Hepatocyte (in vitro differentiated cells): Measurements from ENCODE around the gene PTPRN2.

Experiments used
- EZH2 ChIP-seq: fragments of 200-600 bp; sonication (generic); IDR thresholded peaks from 2 replicates; pipeline ENCODE4 v1.6.1; 2016; ENCODE audit warnings: antibody characterized with exemption, mild to moderate bottlenecking, borderline replicate concordance
- EZH2phosphoT487 ChIP-seq: fragments of 200-600 bp; sonication (generic); IDR thresholded peaks from one replicate; pipeline ENCODE4 v1.6.1; 2018; ENCODE audit warnings: antibody characterized with exemption, mild to moderate bottlenecking, low read depth, moderate library complexity; ENCODE audit not compliant: unreplicated experiment, severe bottlenecking
- TF ChIP-seq, protein P1 (sequence below): fragments of 200-600 bp; sonication (generic); IDR thresholded peaks from 2 replicates; pipeline ENCODE4 v1.5.1; 2016; ENCODE audit warnings: antibody characterized with exemption, mild to moderate bottlenecking; ENCODE audit not compliant: poor library complexity

DNA sequence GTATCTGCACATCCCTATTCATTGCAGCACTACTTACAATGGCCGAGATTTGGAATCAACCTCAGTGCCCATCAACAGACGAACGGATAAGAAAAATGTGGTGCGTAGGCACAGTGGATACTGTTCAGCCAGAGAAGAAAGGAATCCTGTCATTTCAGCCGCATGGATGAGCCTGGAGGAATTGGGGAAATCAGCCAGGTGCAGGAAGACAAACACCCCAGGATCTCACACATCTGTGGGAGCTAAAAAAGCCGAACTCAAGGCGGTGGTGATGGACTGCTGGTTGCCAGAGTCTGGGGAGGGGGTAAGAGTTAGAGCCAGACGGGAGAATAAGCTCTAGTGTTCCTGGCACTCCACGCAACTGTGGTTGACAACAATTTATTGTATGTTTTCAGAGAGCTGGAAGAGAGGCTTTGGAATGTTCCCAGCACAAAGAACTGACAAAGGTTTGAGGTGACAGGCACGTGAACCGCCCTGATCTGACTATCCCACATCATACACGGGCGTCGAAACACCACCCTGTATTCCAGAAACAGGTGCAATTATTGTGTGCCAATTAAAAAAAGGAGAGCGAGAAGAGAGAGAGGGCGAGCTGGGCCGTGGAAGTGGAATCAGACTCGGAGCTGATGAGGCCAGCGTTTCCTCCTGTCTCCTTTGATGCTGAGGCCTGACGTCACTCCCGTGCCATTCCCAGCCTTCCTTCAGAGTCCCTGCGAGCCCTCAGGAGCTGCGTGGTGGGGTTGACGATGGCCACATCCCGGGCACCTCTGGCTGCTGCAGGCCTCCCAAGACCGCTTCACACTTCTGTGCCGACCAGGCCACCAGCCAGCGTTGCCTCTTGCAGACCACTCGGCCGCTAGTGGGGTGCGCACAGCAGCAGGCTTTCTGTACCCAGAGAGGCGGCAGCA is 1061.4 kb downstream of the PTPRN2 start:
- no peak for TF ChIP-seq EZH2
- TF ChIP-seq, protein P1, sequence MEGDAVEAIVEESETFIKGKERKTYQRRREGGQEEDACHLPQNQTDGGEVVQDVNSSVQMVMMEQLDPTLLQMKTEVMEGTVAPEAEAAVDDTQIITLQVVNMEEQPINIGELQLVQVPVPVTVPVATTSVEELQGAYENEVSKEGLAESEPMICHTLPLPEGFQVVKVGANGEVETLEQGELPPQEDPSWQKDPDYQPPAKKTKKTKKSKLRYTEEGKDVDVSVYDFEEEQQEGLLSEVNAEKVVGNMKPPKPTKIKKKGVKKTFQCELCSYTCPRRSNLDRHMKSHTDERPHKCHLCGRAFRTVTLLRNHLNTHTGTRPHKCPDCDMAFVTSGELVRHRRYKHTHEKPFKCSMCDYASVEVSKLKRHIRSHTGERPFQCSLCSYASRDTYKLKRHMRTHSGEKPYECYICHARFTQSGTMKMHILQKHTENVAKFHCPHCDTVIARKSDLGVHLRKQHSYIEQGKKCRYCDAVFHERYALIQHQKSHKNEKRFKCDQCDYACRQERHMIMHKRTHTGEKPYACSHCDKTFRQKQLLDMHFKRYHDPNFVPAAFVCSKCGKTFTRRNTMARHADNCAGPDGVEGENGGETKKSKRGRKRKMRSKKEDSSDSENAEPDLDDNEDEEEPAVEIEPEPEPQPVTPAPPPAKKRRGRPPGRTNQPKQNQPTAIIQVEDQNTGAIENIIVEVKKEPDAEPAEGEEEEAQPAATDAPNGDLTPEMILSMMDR, result no peak
- no peak for TF ChIP-seq EZH2phosphoT487
